Measurements from ENCODE around the gene ITCH.
"Not testable (repeated sequence)": the region's sequence is repeated elsewhere in the genome, so short reads cannot be mapped to it uniquely, and the experiment has no call there.

The ITCH gene

GRCh38 chr20:34403063-34403827, 40.2 kb downstream of the ITCH start:
- H3K27ac ChIP-seq, result no peak overlapping the region
- no peak for TF ChIP-seq ZFX (IDR thresholded peaks at IDR 0.05)
- TF ChIP-seq CTCF (conservative IDR thresholded peaks at IDR 0.05), result no peak

DNA sequence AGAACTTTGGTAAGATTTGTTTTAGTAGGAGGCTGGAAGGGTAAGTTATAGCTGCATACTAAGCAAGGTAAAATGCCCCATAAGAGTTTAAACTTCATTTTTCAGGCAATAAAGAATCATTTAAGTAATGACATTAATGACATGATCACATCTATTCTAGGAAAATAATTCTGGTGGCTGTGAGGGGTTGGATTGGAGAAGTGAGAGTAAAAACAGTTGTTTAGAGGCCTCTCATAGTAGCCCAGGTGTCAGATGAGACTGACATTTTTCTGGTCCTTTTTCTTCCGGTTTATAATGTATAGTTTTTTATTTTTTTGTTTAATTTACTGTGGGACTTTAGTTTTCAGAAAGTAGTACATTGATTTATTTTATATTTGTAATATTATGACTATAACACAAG, 40.8 kb downstream of the ITCH start:
- TF ChIP-seq CTCF (conservative IDR thresholded peaks at IDR 0.05) (no peak), ZFX (IDR thresholded peaks at IDR 0.05) (no peak)
- no peak overlapping the region for H3K27ac ChIP-seq

- H3K27ac ChIP-seq, result no peak overlapping the region
- TF ChIP-seq ZFX (IDR thresholded peaks at IDR 0.05), result no peak
- no peak for TF ChIP-seq CTCF (conservative IDR thresholded peaks at IDR 0.05)
These were observed 41.7 kb downstream of the ITCH start for GRCh38 chr20:34404803-34405202.

DNA sequence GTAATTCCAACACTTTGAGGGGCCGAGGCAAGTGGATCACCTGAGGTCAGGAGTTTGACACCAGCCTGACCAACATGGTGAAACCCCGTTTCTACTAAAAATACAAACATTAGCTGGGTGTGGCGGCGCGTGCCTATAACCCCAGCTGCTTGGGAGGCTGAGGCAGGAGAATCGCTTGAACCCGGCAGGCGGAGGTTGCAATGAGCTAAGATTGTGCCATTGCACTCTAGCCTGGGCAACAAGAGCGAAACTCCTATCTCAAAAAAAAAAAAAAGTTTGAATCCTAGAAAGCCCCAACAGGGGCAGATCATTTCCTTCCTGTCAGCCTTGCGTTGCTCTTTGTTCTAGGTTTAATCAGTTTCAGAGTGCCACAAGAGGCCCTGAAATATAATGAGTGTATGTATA, 42.2 kb downstream of the ITCH start:
- H3K27ac ChIP-seq, result not testable (repeated sequence)

DNA sequence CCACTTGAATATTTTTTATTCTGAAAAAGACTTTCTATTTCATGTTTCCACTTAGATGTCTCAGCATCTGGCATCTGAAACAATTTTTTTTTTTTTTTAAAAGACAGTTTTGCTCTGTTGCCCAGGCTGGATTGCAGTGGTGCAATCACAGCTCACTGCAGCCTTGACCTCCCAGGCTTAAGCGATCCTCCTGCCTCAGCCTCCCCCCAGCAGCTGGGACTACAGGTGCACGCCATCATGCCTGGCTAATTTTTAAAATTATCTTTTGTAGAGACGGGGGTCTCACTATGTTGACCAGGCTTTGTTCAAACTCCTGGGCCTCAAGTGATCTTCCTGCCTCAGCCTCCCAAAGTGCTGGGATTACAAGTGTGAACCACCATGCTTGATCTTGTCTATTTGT, 42.9 kb downstream of the ITCH start:
- H3K27ac ChIP-seq, result not testable (repeated sequence)

DNA sequence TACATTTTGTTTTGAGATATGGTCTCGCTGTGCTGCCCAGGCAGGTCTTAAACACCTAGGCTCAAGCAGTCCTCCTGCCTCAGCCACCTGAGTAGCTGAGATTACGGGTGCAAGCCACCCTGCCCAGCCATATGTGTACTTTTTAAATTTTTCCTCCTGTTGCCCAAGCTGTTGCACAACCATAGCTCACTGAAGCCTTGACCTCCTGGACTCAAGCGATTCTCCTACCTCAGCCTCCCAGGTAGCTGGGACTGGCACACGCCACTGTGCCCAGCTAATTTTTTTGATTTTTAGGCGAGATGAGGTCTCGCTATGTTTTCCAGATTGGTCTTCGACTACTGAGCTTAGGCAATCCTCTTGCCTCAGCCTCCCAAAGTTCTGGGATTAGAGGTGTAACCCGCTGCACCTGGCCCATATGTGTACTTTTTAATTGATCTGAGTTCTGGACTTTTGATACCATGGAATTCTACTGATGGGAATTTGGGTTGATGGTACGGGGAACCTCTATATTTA, 44.9 kb downstream of the ITCH start:
- TF ChIP-seq CTCF (conservative IDR thresholded peaks at IDR 0.05) (no peak), ZFX (IDR thresholded peaks at IDR 0.05) (no peak)
- H3K27ac ChIP-seq, result no peak overlapping the region

DNA sequence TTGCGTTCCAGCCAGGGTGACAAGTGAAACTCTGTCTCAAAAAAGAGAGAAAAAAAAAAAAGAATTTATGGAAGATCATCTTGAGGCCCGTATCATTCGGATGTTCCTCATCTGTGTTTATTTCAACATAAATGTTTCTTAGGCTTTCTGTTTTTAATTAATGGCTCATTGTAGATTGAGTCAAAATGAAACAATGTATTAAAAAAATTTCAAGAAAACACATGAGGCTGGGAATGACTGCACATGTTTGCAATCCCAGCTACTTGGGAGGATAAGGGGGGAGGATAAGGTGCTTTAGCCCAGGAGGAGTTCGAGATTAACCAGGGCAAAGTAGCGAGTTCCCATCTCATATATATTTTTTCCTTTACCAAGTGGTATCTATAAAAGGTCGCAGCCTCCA, 47.3 kb downstream of the ITCH start:
- H3K27ac ChIP-seq, result no peak overlapping the region
- TF ChIP-seq CTCF (conservative IDR thresholded peaks at IDR 0.05), result no peak

- H3K27ac ChIP-seq, result no peak overlapping the region
- no peak for TF ChIP-seq ZFX (IDR thresholded peaks at IDR 0.05)
- TF ChIP-seq CTCF (conservative IDR thresholded peaks at IDR 0.05), result no peak
These were observed 49.4 kb downstream of the ITCH start for GRCh38 chr20:34412453-34412852.

DNA sequence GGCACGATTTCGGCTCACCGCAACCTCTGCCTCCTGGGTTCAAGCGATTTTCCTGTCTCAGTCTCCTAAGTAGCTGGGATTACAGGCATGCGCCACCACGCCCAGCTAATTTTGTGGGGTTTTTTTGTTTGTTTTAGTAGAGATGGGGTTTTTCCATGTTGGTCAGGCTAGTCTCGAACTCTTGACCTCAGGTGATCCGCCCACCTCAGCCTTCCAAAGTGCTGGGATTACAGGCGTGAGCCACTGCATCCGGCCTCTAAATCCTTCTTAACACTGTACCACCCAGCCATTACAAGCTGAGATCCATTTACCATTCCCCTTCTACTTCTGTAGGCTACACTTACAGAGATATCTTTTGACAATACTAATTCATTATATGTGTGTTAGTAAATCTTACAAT, 51.5 kb downstream of the ITCH start:
- H3K27ac ChIP-seq, result not testable (repeated sequence)
